Esophagus muscularis mucosa (tissue), 4 donors: ENCODE results near the gene TFF2. TPM values are rescaled to one million over a fixed set of nuclear protein-coding genes. Genes with fewer than 3 reads are reported as not detected.

Experiments
- DNase-seq: peaks from one replicate; pipeline ENCODE4 v3.0.0-alpha.2; 2017; ENCODE audit errors: extremely low spot score
- H3K27ac ChIP-seq, 4 donors: fragments of 200-600 bp; sonication (generic); replicated peaks in 1 of 4; 1 replicate in 3 of 4; 2 replicates in 1 of 4; pipeline ENCODE4 v1.5.1; 2016 to 2019; ENCODE audit warnings: mild to moderate bottlenecking in 1 of 4
- H3K27me3 ChIP-seq, 4 donors: fragments of 200-600 bp; sonication (generic); one replicate each; pipeline versions ENCODE4 v1.5.1 to v1.6.0; 2016 to 2019
- H3K36me3 ChIP-seq, 4 donors: fragments of 200-600 bp; sonication (generic); one replicate each; pipeline ENCODE4 v1.5.1; 2016 to 2019
- H3K4me1 ChIP-seq, 4 donors: fragments of 200-600 bp; sonication (generic); one replicate each; pipeline ENCODE4 v1.5.1; 2016 to 2019
- H3K4me3 ChIP-seq, 4 donors: fragments of 200-600 bp; sonication (generic); 1 replicate in 2 of 4; 2 replicates in 2 of 4; pipeline ENCODE4 v1.5.1; 2016 to 2019; ENCODE audit warnings: mild to moderate bottlenecking in 4 of 4, moderate library complexity in 1 of 4
- H3K9me3 ChIP-seq, 4 donors: fragments of 200-600 bp; sonication (generic); 1 replicate in 3 of 4; 2 replicates in 1 of 4; pipeline ENCODE4 v1.5.1; 2016 to 2019
- EP300 ChIP-seq: sonication (generic); formaldehyde crosslinking; IDR thresholded peaks from one replicate; pipeline ENCODE4 v1.6.1; 2017; ENCODE audit warnings: antibody characterized with exemption
- POLR2A ChIP-seq: fragments of 450-650 bp; IDR thresholded peaks from one replicate; pipeline ENCODE4 v1.6.1; 2017; ENCODE audit warnings: antibody characterized with exemption, moderate library complexity, mild to moderate bottlenecking, low read depth
- POLR2AphosphoS5 ChIP-seq, 2 donors: sonication (generic); formaldehyde crosslinking; IDR thresholded peaks; one replicate each; pipeline ENCODE4 v1.6.1; 2017; ENCODE audit warnings: antibody characterized with exemption in 2 of 2
- WGBS: methylation state at CpG from one replicate; pipeline ENCODE4 v1.1.5; 2018; 5-methylcytosine and 5-hydroxymethylcytosine counted together
- intact Hi-C: fragments of 100-400 bp; cut with DNase I; formaldehyde crosslinking; loops from one replicate; pipeline ENCODE4 v1.15.1; 2023
- total RNA-seq, 4 donors: library from RNA; depleted of rRNA; stranded (reverse); fragments of >200 nt; gene quantifications; one replicate each; pipeline versions ENCODE4 v1.1.0 to v1.2.1, GENCODE V29; 2016
- TF ChIP-seq, protein P1 (sequence below), 3 experiments: fragments of 200-600 bp in 2 of 3; fragments of 450-650 bp in 1 of 3; sonication (generic) in 2 of 3; IDR thresholded peaks; one replicate each; pipeline ENCODE4 v1.5.1; 2017 to 2019; ENCODE audit warnings: antibody characterized with exemption in 3 of 3, mild to moderate bottlenecking in 2 of 3, moderate library complexity in 1 of 3

Gene TFF2
- total RNA-seq, 4 donors from 2014 or later: not detected

DNA sequence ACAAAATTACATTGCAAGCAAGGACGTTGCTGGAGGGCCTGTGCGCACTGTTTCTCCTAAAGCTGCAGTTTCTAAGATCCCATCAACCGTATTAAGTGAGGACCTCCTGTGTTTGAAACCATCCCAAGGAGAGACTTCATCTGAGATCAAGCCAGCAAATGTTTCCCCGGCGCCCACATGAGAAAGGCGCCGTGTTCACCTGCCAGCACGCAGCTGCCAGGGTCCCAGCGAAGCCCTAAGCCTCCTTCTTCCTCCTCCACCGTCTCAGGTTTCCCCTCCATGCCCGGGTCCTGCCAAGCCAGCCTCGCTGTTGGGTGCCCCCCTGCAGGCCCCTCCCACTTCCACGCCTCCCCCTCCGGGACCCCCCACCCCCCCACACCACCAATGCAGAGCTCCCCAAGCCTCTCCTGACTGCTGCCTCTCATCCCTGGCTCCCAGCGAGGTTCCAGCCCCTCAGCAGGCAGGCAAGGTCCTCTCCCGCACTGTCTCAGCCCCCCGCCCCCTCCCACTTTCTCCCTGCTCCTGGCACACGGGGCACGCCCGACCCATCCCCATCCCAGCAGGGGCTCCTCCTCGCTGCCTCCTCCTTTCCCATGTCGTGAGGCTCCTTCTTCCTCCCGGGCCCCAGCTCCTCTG lies 24.2 kb upstream of the TFF2 start:
- no peak for DNase-seq
- TF ChIP-seq EP300 (no peak), POLR2AphosphoS5 (IDR thresholded peaks at IDR 0.05) (no peak), POLR2A (no peak)
- TF ChIP-seq, protein P1, sequence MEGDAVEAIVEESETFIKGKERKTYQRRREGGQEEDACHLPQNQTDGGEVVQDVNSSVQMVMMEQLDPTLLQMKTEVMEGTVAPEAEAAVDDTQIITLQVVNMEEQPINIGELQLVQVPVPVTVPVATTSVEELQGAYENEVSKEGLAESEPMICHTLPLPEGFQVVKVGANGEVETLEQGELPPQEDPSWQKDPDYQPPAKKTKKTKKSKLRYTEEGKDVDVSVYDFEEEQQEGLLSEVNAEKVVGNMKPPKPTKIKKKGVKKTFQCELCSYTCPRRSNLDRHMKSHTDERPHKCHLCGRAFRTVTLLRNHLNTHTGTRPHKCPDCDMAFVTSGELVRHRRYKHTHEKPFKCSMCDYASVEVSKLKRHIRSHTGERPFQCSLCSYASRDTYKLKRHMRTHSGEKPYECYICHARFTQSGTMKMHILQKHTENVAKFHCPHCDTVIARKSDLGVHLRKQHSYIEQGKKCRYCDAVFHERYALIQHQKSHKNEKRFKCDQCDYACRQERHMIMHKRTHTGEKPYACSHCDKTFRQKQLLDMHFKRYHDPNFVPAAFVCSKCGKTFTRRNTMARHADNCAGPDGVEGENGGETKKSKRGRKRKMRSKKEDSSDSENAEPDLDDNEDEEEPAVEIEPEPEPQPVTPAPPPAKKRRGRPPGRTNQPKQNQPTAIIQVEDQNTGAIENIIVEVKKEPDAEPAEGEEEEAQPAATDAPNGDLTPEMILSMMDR (IDR thresholded peaks at IDR 0.05): no peak
- Histone ChIP-seq H3K4me3 (no peak overlapping the region), H3K36me3 (no peaks in the 10 kb centered on the region), H3K4me1 (no peaks in the 10 kb centered on the region), H3K27ac (no peak overlapping the region), H3K27me3 (peaks cover 0 to 54% (median 0%) of the 10 kb centered on the region in 4 donors), H3K9me3 (no peaks in the 10 kb centered on the region)
- intact Hi-C loops: no loop called here
- 27% methylated on average over 23 of the region's 23 CpGs for WGBS

DNA sequence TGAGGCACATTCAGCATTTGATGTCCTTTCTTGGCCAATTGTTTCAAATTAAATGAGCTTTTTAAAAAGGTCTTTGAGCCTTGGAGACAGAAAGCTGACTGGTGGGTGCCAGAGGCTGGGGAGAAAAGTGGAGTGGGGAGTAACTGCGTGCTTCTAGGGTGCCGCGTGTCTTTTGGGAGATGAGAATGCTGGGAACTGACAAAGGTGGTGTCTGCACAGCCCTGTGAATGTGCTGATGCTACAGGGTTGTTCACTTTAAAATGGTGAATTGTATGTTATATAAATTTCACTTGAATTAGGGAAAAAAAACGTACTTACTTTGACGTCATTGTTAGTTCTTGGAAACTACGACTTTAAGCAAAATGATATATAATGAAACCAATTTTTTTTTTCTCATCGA lies 23.7 kb upstream of the TFF2 start:
- no peaks in the 10 kb centered on the region for H3K9me3 ChIP-seq
- H3K27me3 ChIP-seq: peaks cover 0 to 59% (median 0%) of the 10 kb centered on the region in 4 donors
- no peaks in the 10 kb centered on the region for H3K36me3 ChIP-seq
- H3K4me1 ChIP-seq: no peaks in the 10 kb centered on the region
- intact Hi-C loops: no loop called here
- no peak overlapping the region for H3K4me3 ChIP-seq
- DNase-seq: no peak
- TF ChIP-seq POLR2AphosphoS5 (IDR thresholded peaks at IDR 0.05) (no peak), EP300 (no peak), POLR2A (no peak)
- TF ChIP-seq, protein P1 (IDR thresholded peaks at IDR 0.05): no peak
- no peak overlapping the region for H3K27ac ChIP-seq
- WGBS: 76% methylated on average over 7 of the region's 7 CpGs

DNA sequence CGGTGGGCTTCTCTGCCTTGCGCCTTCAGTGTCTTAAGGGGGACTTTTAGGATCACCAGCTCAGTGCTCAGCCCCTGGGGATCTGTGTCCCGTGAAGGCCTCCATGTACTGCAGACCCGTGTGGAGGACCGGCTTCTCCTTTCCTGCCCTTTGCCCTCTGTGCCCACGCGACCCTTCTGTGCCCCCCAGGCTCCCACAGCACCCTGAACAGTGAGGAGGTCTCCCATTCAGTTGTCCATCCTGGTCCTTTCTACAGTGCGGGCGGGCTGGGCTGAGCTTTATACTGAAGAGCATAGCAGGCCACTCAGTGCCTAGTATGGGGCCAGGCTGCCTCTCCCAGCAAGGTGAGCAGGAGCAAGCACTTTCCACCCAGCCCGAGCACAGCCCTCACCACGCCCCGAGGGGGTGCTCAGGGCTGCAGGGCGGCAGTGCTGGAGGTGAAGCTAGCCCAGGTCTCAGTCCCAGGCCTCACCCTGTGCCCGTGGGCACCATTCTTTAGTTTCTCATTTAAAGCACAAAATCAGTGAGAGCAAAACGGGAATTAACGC lies 23.2 kb upstream of the TFF2 start:
- WGBS: 86% methylated on average over 10 of the region's 16 CpGs
- H3K4me1 ChIP-seq: no peaks in the 10 kb centered on the region
- no peaks in the 10 kb centered on the region for H3K36me3 ChIP-seq
- H3K4me3 ChIP-seq: no peak overlapping the region
- DNase-seq: no peak
- H3K27ac ChIP-seq: no peak overlapping the region
- intact Hi-C loops: no loop called here
- H3K27me3 ChIP-seq: peaks cover 0 to 59% (median 0%) of the 10 kb centered on the region in 4 donors
- no peaks in the 10 kb centered on the region for H3K9me3 ChIP-seq
- no peak for TF ChIP-seq POLR2AphosphoS5 (IDR thresholded peaks at IDR 0.05)
- no peak for TF ChIP-seq POLR2A
- no peak for TF ChIP-seq EP300
- TF ChIP-seq, protein P1 (IDR thresholded peaks at IDR 0.05): no peak

DNA sequence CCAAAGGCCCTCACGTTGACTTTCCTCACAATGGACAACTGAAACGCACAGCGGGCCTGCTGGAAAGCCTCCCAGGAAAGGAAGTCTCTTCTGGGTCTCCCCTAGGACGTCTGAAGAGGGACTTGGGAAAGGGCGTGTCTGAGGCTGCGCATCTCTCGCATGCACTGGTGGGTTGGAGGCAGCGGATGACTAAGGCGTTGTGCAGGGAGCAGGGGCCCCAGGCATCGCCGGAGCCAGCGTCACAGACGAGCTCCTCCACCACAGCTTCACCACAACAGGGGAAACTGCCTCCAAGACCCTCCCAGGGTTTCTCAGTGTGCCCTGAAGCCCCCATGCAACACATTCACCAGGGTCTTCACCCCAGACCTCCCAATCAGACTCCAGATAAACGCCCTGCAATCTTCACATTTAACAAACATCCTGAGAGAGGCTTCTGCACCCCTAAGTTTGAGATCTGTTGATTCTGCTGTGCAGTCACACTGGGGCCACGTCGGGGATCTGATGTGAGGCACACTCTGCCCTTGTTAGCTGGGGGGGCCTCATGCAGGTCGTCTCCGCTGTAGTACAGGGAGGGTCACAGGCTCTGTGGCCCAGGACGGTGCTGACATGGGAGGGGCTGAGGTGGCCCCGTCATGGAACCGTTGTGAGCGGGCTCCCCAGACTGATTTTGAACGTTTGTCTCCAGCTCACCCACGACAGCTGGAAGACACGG lies 22.6 kb upstream of the TFF2 start:
- no peak for DNase-seq
- Histone ChIP-seq H3K27me3 (peaks cover 0 to 59% (median 0%) of the 10 kb centered on the region in 4 donors), H3K36me3 (no peaks in the 10 kb centered on the region), H3K4me1 (no peaks in the 10 kb centered on the region), H3K27ac (no peak overlapping the region), H3K9me3 (no peaks in the 10 kb centered on the region), H3K4me3 (no peak overlapping the region)
- WGBS: 70% methylated on average over 20 of the region's 25 CpGs
- intact Hi-C loops: no loop called here
- TF ChIP-seq POLR2AphosphoS5 (IDR thresholded peaks at IDR 0.05): no peak
- TF ChIP-seq EP300: no peak
- TF ChIP-seq, protein P1 (IDR thresholded peaks at IDR 0.05): no peak
- TF ChIP-seq POLR2A: no peak
